PC-3 (cell line): ENCODE data around the gene FLCN. TPM values are rescaled to one million over a fixed set of nuclear protein-coding genes. Genes with fewer than 3 reads are reported as not detected.
A peak's percentile ranks its signal among the peaks of the same experiment; 100 is the strongest.

ENCODE experiments used
- ATAC-seq: fragments of 200-7000 bp; cut with Tn5 transposase; 2 replicates; pipeline ENCODE4 v1.9.1; 2020; ENCODE audit warnings: mild to moderate bottlenecking, moderate library complexity
- BruUV-seq: library from RNA; stranded (reverse); fragments of 400-500 nt; replicated peaks from 2 replicates; lab custom pipeline; 2021; lab: Mats Ljungman, UMichigan
- CTCF ChIA-PET: fragments of 300-600 bp; sonication (Branson Sonifier 250); formaldehyde crosslinking; loops from one replicate; lab custom pipeline; 2022; ENCODE audit warnings: antibody characterized with exemption; lab: Charles Lee
- POLR2A ChIA-PET: fragments of 300-600 bp; sonication (Branson Sonifier 250); formaldehyde crosslinking; loops from one replicate; lab custom pipeline; 2022; ENCODE audit warnings: antibody characterized with exemption; ENCODE audit not compliant: unreplicated experiment; lab: Charles Lee
- DNase-seq: peaks from one replicate; pipeline ENCODE4 v3.0.0-alpha.2; 2015
- H2AFZ ChIP-seq: fragments of 300-600 bp; sonication (generic); 2 replicates; pipeline ENCODE4 v1.6.0; 2016; ENCODE audit warnings: antibody characterized with exemption, low read length
- H3F3A ChIP-seq: fragments of 300-600 bp; sonication (generic); one replicate; pipeline ENCODE4 v1.6.0; 2017; ENCODE audit warnings: antibody characterized with exemption, low read length, control low read depth, mild to moderate bottlenecking; ENCODE audit not compliant: unreplicated experiment
- H3K27ac ChIP-seq: fragments of 300-600 bp; sonication (generic); 2 replicates; pipeline ENCODE4 v1.5.1; 2016; ENCODE audit warnings: mild to moderate bottlenecking, low read length
- H3K27me3 ChIP-seq: fragments of 300-600 bp; sonication (generic); 2 replicates; pipeline ENCODE4 v1.6.1; 2016; ENCODE audit warnings: low read length, mixed read lengths
- H3K36me3 ChIP-seq: fragments of 300-600 bp; sonication (generic); 2 replicates; pipeline ENCODE4 v1.6.1; 2016; ENCODE audit warnings: low read depth, mixed run types, low read length, mixed read lengths
- H3K4me1 ChIP-seq: fragments of 300-600 bp; sonication (generic); 2 replicates; pipeline ENCODE4 v1.5.1; 2016; ENCODE audit warnings: low read length; ENCODE audit not compliant: insufficient read depth
- H3K4me2 ChIP-seq: fragments of 300-600 bp; sonication (generic); 2 replicates; pipeline ENCODE4 v1.6.0; 2016; ENCODE audit warnings: low read length
- H3K4me3 ChIP-seq: fragments of 300-600 bp; sonication (generic); 2 replicates; pipeline ENCODE4 v1.5.1; 2016; ENCODE audit warnings: mild to moderate bottlenecking, low read length, mixed read lengths
- H3K79me2 ChIP-seq: fragments of 300-600 bp; sonication (generic); 2 replicates; pipeline ENCODE4 v1.6.1; 2017; ENCODE audit warnings: low read length, mixed read lengths
- H3K9ac ChIP-seq: fragments of 300-600 bp; sonication (generic); 2 replicates; pipeline ENCODE4 v1.6.0; 2016; ENCODE audit warnings: mild to moderate bottlenecking, low read length
- H3K9me2 ChIP-seq: fragments of 300-600 bp; sonication (generic); replicated peaks from 2 replicates; pipeline ENCODE4 v1.6.1; 2016; ENCODE audit warnings: mixed run types, low read length, mixed read lengths
- H3K9me3 ChIP-seq: fragments of 300-600 bp; sonication (generic); 2 replicates; pipeline ENCODE4 v1.6.1; 2016; ENCODE audit warnings: low read length, mixed read lengths
- H4K20me1 ChIP-seq: fragments of 300-600 bp; sonication (generic); 2 replicates; pipeline ENCODE4 v1.6.1; 2016; ENCODE audit warnings: low read length, mixed read lengths
- EZH2 ChIP-seq: fragments of 300-600 bp; sonication (generic); IDR thresholded peaks from one replicate; pipeline ENCODE4 v1.6.1; 2017; ENCODE audit warnings: antibody characterized with exemption, mild to moderate bottlenecking, low read length; ENCODE audit not compliant: unreplicated experiment
- EZH2phosphoT487 ChIP-seq: fragments of 300-600 bp; sonication (generic); IDR thresholded peaks from 2 replicates; pipeline ENCODE4 v1.6.1; 2018; ENCODE audit warnings: mild to moderate bottlenecking, antibody characterized with exemption, low read length, borderline replicate concordance
- intact Hi-C: fragments of 100-400 bp; cut with micrococcal nuclease; formaldehyde crosslinking; loops from 2 replicates; pipeline ENCODE4 v1.9.0; 2023
- total RNA-seq: library from RNA; depleted of rRNA; stranded (reverse); fragments of >200 nt; gene quantifications from 2 replicates; pipeline ENCODE4 v1.2.3, GENCODE V29; 2014
- TF ChIP-seq, protein P1 (sequence below): fragments of 300-600 bp; sonication (generic); conservative IDR thresholded peaks from 2 replicates; pipeline ENCODE4 v1.5.1; 2017; ENCODE audit warnings: antibody characterized with exemption, low read depth, mild to moderate bottlenecking, low read length

FLCN gene
- total RNA-seq, 1 experiment from 2014 or later = 30.8 TPM

DNA sequence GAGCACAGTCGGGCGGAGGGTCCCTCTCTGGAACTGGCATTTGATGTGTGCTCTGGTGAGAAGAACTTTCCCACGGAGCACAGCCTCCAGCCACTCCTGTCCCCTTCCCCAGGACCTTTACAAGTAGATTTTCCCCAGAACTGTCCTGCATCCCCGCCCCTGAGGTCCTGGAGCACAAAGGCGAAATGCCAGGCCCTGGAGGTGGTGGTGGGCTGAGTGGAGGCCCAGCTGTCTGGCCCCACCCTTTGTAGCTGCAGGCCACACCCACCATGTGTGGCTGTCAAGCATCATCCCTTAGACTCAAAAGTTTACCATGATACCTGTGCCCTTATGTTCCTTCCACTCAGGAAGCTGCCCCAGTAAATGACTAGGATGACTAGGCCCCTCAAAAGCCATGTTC is 68.6 kb downstream of the FLCN start:
- Histone ChIP-seq H3F3A (peaks cover 12% of the 10 kb centered on the region), H2AFZ (no peak overlapping the region), H3K4me3 (no peak overlapping the region), H3K4me2 (no peak overlapping the region), H3K9me2 (no peaks in the 10 kb centered on the region), H3K36me3 (peaks cover 91% of the 10 kb centered on the region), H3K79me2 (peaks cover 8% of the 10 kb centered on the region; the same call in 1 of the 2 replicates), H3K9me3 (no peaks in the 10 kb centered on the region), H4K20me1 (peaks cover 37% of the 10 kb centered on the region), H3K9ac (no peak overlapping the region), H3K27ac (no peak overlapping the region), H3K27me3 (no peaks in the 10 kb centered on the region), H3K4me1 (no peaks in the 10 kb centered on the region)
- DNase-seq (no peak), ATAC-seq (peak; percentile 16; the same call in 1 of the 2 replicates)
- TF ChIP-seq EZH2 (no peak), EZH2phosphoT487 (no peak)
- TF ChIP-seq, protein P1, sequence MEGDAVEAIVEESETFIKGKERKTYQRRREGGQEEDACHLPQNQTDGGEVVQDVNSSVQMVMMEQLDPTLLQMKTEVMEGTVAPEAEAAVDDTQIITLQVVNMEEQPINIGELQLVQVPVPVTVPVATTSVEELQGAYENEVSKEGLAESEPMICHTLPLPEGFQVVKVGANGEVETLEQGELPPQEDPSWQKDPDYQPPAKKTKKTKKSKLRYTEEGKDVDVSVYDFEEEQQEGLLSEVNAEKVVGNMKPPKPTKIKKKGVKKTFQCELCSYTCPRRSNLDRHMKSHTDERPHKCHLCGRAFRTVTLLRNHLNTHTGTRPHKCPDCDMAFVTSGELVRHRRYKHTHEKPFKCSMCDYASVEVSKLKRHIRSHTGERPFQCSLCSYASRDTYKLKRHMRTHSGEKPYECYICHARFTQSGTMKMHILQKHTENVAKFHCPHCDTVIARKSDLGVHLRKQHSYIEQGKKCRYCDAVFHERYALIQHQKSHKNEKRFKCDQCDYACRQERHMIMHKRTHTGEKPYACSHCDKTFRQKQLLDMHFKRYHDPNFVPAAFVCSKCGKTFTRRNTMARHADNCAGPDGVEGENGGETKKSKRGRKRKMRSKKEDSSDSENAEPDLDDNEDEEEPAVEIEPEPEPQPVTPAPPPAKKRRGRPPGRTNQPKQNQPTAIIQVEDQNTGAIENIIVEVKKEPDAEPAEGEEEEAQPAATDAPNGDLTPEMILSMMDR = no peak
- intact Hi-C loops = no loop called here
- ChIA-PET CTCF (no interaction called here), POLR2A (no interaction called here)
- no TSS peak for BruUV-seq

DNA sequence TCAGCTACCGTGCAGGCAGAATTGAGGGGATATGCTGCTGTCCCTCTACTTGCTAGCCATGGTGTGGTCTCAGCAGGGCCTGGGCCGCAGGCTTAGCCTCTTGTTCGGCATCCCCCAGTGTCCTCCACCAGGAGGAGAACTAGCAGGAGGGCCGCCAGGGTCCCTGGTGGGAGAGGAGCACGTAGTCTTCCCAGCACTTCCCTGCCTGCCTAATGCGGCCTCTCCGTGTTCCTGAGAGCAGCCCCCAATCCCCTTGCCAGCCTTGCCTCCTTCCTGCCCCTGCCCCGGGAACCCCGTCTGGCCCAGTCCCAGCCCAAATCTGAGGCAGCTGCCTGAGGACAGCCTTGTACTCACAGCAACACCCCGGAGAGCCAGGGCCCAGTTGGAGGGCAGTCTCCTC is 69.0 kb downstream of the FLCN start:
- Histone ChIP-seq H3K27me3 (no peaks in the 10 kb centered on the region), H3K27ac (no peak overlapping the region), H2AFZ (no peak overlapping the region), H3K36me3 (peaks cover 91% of the 10 kb centered on the region), H3F3A (peaks cover 14% of the 10 kb centered on the region), H3K79me2 (peaks cover 12% of the 10 kb centered on the region; the same call in 1 of the 2 replicates), H3K9me2 (no peaks in the 10 kb centered on the region), H3K4me1 (no peaks in the 10 kb centered on the region), H3K9me3 (no peaks in the 10 kb centered on the region), H3K4me2 (no peak overlapping the region), H3K9ac (no peak overlapping the region), H3K4me3 (no peak overlapping the region), H4K20me1 (peaks cover 40% of the 10 kb centered on the region)
- BruUV-seq = no TSS peak
- ATAC-seq (0 out of 2 replicates have a peak, but pooled peaks have one; percentile 7), DNase-seq (no peak)
- ChIA-PET CTCF (no interaction called here), POLR2A (no interaction called here)
- intact Hi-C loops = no loop called here
- TF ChIP-seq EZH2 = no peak
- TF ChIP-seq, protein P1 = no peak
- no peak for TF ChIP-seq EZH2phosphoT487

DNA sequence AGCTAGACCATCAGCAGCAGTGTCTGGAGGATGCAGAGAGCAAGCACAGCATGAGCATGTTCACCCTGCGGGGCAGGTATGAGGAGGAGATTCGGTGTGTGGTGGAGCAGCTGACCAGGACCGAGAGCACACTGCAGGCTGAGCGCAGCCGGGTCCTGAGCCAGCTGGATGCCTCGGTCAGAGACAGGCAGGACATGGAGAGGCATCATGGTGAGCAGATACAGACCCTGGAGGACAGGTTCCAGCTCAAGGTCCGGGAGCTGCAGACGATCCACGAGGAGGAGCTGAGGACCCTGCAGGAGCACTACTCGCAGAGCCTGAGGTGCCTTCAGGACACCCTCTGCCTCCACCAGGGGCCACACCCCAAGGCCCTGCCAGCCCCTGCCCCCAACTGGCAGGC is 69.6 kb downstream of the FLCN start:
- intact Hi-C loops = no loop called here
- Histone ChIP-seq H3K79me2 (peaks cover 14% of the 10 kb centered on the region; the same call in 1 of the 2 replicates), H3F3A (peaks cover 14% of the 10 kb centered on the region), H3K4me1 (no peaks in the 10 kb centered on the region), H3K4me3 (no peak overlapping the region), H3K36me3 (peaks cover 91% of the 10 kb centered on the region), H3K4me2 (no peak overlapping the region), H3K27ac (no peak overlapping the region), H3K9me3 (no peaks in the 10 kb centered on the region), H2AFZ (no peak overlapping the region), H3K9me2 (no peaks in the 10 kb centered on the region), H3K27me3 (no peaks in the 10 kb centered on the region), H3K9ac (no peak overlapping the region), H4K20me1 (peaks cover 43% of the 10 kb centered on the region)
- no peak for ATAC-seq
- TF ChIP-seq EZH2phosphoT487 = no peak
- TF ChIP-seq, protein P1 = no peak
- TF ChIP-seq EZH2 = no peak
- no peak for DNase-seq
- ChIA-PET CTCF (interaction anchor here (0.6 kb wide), 1 partner anchor 9 kb away, joined by 11 read pairs; no protein-coding TSS in a partner anchor), POLR2A (interaction anchor here (0.6 kb wide), 1 partner anchor 69 kb away, joined by 3 read pairs; no protein-coding TSS in a partner anchor)
- BruUV-seq = no TSS peak
